ENCODE results near the gene RHOT1.

Gene RHOT1

DNA sequence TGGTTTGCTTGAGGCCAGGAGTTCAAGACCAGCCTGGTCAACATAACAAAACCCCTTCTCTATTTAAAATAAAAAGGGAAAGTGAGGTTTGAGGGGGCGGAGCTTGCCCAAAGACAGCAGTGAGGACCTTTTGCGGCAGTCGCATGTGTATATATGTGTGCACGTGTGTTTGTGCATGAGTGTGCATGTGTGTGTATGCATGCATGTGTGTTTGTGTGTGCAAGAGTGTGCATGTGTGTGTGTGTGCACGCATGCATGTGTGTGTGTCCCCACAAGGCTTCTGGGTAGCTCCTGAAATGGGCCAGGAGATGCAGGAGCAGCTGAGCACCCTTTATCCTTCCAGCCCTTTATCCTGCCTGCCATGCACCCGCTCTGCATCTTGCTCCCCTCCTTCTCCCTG, 132.3 kb downstream of the RHOT1 start:
- no peak for DNase-seq
